T-helper 17 cell (primary cell): ENCODE data around the gene RABEP2. TPM values are rescaled to one million over a fixed set of nuclear protein-coding genes. Genes with fewer than 3 reads are reported as not detected.
"Not testable (repeated sequence)": the region's sequence is repeated elsewhere in the genome, so short reads cannot be mapped to it uniquely, and the experiment has no call there.

Experiments
- ATAC-seq: fragments of 150-1000 bp; cut with Tn5 transposase; 2 replicates; pipeline ENCODE4 v1.10.0; 2021; ENCODE audit warnings: mild to moderate bottlenecking, moderate library complexity
- DNase-seq, 3 donors: peaks; one replicate each; pipeline versions ENCODE4 v3.0.0 to v3.0.0-alpha.2; 2020 to 2021
- H3K9me3 ChIP-seq: one replicate; pipeline ENCODE4 v1.7.0; 2013; ENCODE audit warnings: low read length, mild to moderate bottlenecking; ENCODE audit not compliant: control insufficient read depth, poor library complexity, severe bottlenecking
- H3K27ac Mint-ChIP-seq: one replicate; pipeline ENCODE4 v1.8.0; 2022; ENCODE audit warnings: mild to moderate bottlenecking, moderate library complexity, mixed read lengths
- H3K27me3 Mint-ChIP-seq: one replicate; pipeline ENCODE4 v1.8.0; 2022; ENCODE audit warnings: mixed read lengths
- H3K36me3 Mint-ChIP-seq: one replicate; pipeline ENCODE4 v1.8.0; 2022; ENCODE audit warnings: low read depth, mixed read lengths
- H3K4me1 Mint-ChIP-seq: one replicate; pipeline ENCODE4 v1.8.0; 2022; ENCODE audit warnings: mild to moderate bottlenecking, mixed read lengths
- H3K4me3 Mint-ChIP-seq: one replicate; pipeline ENCODE4 v1.8.0; 2022; ENCODE audit warnings: mild to moderate bottlenecking, moderate library complexity, mixed read lengths
- total RNA-seq, 4 donors: library from RNA in 2 of 4; stranded (reverse) in 2 of 4; gene quantifications; one replicate each; pipeline ENCODE4 v1.2.3 and lab custom pipeline; 2022 to 2026

The RABEP2 gene
- total RNA-seq, 2 donors from 2014 or later = 25.2 to 25.3 TPM

DNA sequence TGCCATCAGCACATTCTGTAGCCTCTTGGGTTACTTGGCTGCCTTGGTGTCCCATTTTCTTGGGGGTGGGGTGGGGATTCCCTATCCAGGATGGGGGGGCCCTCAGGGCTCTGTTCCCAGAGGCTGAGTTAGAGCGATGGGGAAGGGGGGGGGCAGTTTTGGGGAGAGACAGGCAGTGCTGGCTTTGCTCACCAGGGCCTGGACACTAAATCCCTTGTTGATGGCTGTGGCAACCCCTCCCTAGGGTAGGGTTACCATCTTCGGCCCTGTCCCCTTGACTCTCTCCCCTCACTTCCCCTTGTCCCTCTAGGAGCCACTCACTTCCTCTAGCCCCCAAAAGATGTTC, 47.4 kb downstream of the RABEP2 start:
- Mint-ChIP-seq H3K36me3 (no peaks in the 10 kb centered on the region), H3K27me3 (peaks cover 6% of the 10 kb centered on the region), H3K27ac (no peak overlapping the region), H3K4me3 (peak overlapping the region; percentile 49), H3K4me1 (peaks cover 15% of the 10 kb centered on the region)
- no peaks in the 10 kb centered on the region for H3K9me3 ChIP-seq
- ATAC-seq (no peak), DNase-seq (no peak)

DNA sequence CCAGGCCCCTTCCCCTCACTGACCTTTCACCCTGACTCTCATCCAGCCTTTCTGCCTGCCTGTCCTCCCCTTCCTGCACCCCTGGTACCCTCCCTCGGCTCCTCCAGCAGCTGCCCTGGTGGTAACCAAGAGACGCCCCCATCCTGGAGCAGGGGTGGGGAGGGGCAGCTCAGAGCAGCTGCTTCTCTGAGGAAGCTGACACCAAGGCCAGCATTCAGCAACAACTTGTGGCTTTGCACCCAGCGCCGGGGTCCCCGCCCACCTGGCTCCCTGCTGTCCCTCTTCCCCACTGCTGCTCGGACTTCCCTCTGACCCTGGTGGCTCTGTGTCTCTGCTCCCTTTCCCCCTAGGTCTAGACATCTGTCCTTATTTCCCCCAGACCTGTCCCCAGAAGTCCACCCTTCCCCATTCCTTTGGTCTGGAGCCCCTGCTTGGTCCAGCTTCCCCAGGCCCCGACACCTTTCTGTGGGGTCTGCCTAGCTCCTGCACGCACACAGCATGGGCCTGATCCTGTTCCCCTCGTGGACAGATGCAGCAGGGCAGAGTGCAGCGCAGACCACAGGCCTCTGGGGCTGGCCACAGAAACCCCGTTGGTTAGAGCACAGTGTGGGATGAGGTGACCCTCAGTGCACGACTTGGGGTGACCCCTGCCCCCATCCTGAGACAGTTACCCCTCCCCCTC, 47.9 kb downstream of the RABEP2 start:
- Mint-ChIP-seq H3K27me3 (peaks cover 6% of the 10 kb centered on the region), H3K36me3 (no peaks in the 10 kb centered on the region), H3K4me1 (peaks cover 15% of the 10 kb centered on the region), H3K4me3 (no peak overlapping the region), H3K27ac (no peak overlapping the region)
- no peak for ATAC-seq
- H3K9me3 ChIP-seq = no peaks in the 10 kb centered on the region
- no peak for DNase-seq

DNA sequence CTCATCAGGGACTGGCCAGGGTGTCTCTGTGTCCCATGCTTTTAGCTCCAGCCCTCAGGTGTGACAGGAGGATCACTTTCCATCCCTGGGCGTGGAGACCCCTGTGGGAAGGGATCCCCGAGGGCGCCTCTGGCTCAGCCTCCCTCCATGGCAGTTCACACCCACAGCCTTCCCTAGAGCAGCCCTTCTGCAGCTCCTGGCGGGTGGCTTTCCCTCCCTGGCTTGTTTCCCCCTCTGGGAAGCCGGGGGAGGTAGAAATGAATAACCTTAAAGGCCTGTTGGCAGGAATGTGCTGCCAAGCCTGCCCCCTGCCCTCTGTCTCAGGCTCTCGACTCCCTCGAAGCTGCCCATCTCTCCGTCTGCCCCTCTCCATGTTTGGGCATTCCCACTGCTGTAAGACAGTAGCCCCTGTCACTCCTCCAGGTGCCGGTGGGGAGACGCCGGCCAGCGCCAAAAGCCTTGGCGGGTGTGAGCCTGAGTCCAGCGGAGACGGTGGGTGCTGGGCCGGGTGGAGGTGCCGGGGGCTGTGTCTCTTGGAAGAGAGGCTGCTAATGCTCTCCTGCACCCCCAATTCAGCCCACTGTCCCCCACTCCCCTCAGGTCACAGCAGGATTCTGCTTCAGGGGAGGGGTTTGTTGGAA, 48.9 kb downstream of the RABEP2 start:
- H3K4me1 Mint-ChIP-seq = peaks cover 13% of the 10 kb centered on the region
- no peaks in the 10 kb centered on the region for H3K9me3 ChIP-seq
- no peak overlapping the region for H3K27ac Mint-ChIP-seq
- H3K4me3 Mint-ChIP-seq = no peak overlapping the region
- no peak for DNase-seq
- no peak for ATAC-seq
- peaks cover 4% of the 10 kb centered on the region for H3K27me3 Mint-ChIP-seq
- H3K36me3 Mint-ChIP-seq = no peaks in the 10 kb centered on the region

DNA sequence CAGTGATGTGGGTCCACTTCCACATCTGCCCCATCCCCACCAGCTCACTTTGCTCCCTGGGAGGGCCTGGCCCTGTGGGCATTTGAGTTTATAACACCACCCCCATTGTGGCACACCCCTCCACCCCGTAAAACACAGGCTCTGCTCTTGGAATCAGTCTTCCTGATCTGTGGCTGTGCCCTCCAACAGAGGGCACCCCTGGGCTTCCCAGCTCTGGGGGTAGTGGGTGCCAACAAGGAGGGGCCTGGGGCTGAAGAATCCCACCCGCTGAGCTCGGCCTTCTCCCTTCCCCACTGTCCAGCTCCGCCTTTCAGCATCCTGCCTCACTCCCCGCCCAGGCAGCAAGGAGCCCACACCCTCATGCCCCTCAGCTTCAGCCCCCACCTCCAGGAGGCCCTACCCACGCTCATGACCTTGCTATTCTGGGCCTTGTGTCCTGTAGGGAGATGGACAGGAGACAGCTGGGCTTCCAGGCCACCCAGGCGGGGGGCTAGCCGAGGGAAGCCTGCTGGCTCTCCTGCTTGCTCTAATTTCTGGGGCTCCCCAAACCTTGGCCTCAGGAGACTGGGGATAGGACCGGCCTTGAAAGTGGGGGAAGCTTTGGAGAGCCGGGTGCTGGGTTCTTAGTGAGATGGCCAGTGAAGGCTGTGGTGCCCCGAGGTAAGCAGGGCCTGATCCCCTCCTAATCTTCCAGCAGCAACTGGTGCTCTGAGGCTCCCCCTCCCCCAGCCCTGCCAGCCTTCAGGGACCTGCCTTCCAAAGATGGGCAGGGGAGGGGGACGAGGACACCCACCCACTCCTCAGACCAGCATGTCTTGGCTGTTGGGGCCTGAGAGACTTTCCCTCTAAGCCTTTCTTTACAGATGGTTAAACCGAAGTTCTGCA, 49.7 kb downstream of the RABEP2 start:
- peaks cover under 1% of the 10 kb centered on the region for H3K36me3 Mint-ChIP-seq
- peaks cover 9% of the 10 kb centered on the region for H3K4me1 Mint-ChIP-seq
- no peaks in the 10 kb centered on the region for H3K9me3 ChIP-seq
- peak overlapping the region; percentile 19 for H3K4me3 Mint-ChIP-seq
- DNase-seq (no peak), ATAC-seq (no peak)
- no peaks in the 10 kb centered on the region for H3K27me3 Mint-ChIP-seq
- no peak overlapping the region for H3K27ac Mint-ChIP-seq

DNA sequence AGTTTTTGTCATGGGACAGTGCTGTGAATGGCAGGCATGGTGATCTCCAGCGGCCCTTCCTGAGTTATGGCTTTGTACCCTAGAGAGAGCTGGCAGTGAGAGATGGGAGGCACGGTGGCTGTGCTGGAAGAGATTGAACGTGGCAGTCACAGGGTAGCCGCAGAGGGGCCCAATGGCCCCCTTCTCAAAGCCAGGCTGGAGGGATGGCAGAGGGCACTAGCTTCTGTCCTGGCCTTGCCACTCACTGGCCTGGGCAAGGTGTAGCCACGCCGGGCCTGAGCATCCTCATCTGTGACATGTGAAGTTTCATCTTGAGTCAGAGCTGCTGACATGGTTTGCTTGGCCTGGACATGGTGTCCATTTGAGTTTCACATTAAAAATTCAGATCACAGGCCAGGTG, 50.6 kb downstream of the RABEP2 start:
- ATAC-seq = no peak
- Mint-ChIP-seq H3K4me1 (peaks cover 8% of the 10 kb centered on the region), H3K4me3 (no peak overlapping the region), H3K27ac (no peak overlapping the region), H3K36me3 (peaks cover 4% of the 10 kb centered on the region), H3K27me3 (no peaks in the 10 kb centered on the region)
- no peak for DNase-seq
- H3K9me3 ChIP-seq = no peaks in the 10 kb centered on the region

DNA sequence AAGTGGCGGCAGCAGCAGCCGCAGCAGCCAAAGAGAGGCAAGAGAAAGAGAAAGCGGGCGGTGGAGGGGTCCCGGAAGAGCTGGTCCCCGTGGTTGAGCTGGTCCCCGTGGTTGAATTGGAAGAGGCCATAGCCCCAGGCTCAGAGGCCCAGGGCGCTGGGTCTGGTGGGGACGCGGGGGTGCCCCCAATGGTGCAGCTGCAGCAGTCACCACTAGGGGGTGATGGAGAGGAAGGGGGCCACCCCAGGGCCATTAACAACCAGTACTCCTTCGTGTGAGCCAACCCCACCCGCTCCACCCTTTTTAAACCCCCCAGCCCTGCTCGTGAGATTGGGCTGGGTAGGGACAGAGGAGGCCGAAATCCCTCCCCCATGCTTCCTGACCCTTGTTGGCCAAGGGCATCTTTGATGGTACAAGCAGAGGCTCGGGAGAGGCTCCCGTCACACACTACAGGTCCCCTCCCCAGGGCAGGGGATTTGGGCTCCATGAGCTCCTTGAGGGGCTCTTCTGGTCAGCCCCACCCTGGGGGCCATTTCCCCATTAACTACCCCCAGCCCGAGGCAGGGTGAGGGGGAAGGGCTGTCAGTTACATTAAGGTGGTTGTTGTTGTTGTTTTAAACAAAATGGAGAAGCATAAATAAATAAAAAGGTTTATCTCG, 51.4 kb downstream of the RABEP2 start:
- Mint-ChIP-seq H3K36me3 (peaks cover 4% of the 10 kb centered on the region), H3K4me1 (peaks cover 5% of the 10 kb centered on the region), H3K4me3 (no peak overlapping the region), H3K27me3 (no peaks in the 10 kb centered on the region), H3K27ac (peak overlapping the region; percentile 16)
- ATAC-seq (peak; percentile 90), DNase-seq (peak; percentile 38 to 63 (median 48))
- H3K9me3 ChIP-seq = no peaks in the 10 kb centered on the region

DNA sequence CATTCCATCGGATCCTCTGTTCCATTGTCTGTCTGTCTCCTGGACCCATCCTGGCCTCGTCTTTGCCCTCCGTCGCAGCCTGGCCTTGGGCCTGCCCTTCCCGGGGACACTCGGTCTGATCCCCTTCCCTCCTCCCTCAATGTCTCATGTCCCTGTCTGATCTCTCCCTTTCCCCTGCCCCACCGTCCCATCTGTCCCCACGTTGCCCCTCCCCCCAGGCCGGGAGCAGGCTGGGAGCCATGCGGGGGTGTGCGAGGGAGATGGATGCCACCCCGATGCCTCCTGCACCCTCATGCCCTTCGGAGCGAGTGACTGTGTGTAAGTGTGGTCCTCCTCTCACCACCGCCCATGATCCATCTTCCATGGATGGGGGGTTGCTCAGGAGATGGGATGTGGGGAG, 52.1 kb downstream of the RABEP2 start:
- Mint-ChIP-seq H3K4me1 (peaks cover 3% of the 10 kb centered on the region), H3K27me3 (no peaks in the 10 kb centered on the region), H3K36me3 (peaks cover 4% of the 10 kb centered on the region), H3K27ac (peak overlapping the region; percentile 16), H3K4me3 (no peak overlapping the region)
- DNase-seq = no peak
- H3K9me3 ChIP-seq = no peaks in the 10 kb centered on the region
- ATAC-seq = no peak

DNA sequence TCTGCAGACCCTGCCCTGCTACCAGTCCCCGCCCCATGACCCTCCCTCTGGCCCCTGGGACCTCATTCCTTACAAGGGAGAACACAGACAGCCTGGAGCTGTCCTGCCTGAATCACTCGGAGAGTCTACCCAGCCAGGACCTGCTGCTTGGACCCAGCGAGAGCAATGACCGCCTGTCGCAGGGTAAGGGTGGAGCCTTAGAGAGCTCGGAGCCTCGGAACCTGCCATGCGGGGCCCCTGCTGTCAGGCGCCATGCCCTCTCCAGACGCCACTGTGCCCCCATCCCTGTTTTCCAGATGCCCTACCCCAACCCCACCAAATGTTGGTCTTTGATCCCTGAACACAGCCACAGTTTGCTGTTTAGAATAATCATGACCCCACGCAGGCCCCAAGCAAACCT, 55.8 kb downstream of the RABEP2 start:
- H3K36me3 Mint-ChIP-seq = peaks cover 4% of the 10 kb centered on the region
- no peaks in the 10 kb centered on the region for H3K9me3 ChIP-seq
- no peak for ATAC-seq
- H3K27me3 Mint-ChIP-seq = no peaks in the 10 kb centered on the region
- H3K27ac Mint-ChIP-seq = no peak overlapping the region
- H3K4me3 Mint-ChIP-seq = no peak overlapping the region
- H3K4me1 Mint-ChIP-seq = peaks cover 19% of the 10 kb centered on the region
- no peak for DNase-seq

DNA sequence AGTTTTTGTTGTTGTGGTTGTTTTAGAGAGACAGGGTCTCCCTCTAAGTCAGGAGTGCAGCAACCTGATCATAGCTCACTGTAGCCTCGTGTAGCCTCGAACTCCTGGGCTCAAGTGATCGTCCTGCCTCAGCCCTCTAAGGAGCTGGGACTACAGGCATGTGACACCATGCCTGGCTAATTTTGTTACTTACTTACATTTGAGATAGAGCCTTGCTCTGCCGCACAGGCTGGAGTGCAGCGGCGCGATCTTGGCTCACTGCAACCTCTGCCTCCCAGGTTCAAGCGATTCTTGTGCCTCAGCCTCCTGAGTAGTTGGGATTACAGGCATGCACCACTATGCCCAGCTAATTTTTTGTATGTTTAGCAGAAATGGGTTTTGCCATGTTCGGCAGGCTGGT, 57.4 kb downstream of the RABEP2 start:
- H3K27ac Mint-ChIP-seq, H3K27me3 Mint-ChIP-seq, H3K9me3 ChIP-seq, H3K4me3 Mint-ChIP-seq, H3K36me3 Mint-ChIP-seq, ATAC-seq, DNase-seq: not testable (repeated sequence)
- peaks cover 25% of the 10 kb centered on the region for H3K4me1 Mint-ChIP-seq

DNA sequence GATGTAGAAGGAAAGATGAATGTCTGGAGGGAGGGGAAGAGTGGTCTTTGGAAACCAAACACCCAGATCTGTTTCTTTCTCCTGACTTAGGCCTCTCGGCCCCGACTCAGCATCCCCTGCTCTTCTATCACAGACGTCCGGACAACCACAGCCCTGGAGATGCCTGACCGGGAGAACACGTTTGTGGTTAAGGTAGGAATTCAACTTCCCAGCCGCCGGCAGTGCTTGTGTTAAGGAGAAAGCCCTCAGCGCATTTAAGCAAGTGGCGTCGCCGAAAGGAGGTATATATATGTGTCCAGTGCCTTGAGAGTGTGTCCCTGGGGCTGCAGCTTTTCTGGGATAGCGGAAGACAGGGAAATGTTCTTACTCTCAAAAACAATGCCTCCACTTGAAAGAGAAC, 57.8 kb downstream of the RABEP2 start:
- DNase-seq = no peak
- H3K4me1 Mint-ChIP-seq = peaks cover 25% of the 10 kb centered on the region
- H3K36me3 Mint-ChIP-seq = peaks cover 8% of the 10 kb centered on the region
- H3K4me3 Mint-ChIP-seq = no peak overlapping the region
- H3K27me3 Mint-ChIP-seq = no peaks in the 10 kb centered on the region
- H3K9me3 ChIP-seq = no peaks in the 10 kb centered on the region
- no peak for ATAC-seq
- H3K27ac Mint-ChIP-seq = no peak overlapping the region

DNA sequence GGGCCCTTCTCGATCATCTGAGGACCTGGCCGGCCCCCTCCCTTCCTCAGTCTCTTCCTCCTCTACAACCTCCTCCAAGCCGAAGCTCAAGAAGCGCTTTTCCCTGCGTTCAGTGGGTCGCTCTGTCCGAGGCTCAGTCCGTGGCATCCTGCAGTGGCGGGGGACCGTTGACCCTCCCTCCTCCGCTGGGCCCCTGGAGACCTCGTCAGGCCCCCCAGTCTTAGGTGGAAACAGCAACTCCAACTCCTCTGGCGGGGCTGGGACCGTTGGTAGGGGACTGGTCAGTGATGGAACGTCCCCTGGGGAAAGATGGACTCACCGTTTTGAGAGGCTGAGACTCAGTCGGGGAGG, 58.6 kb downstream of the RABEP2 start:
- ATAC-seq (no peak), DNase-seq (no peak)
- Mint-ChIP-seq H3K27ac (no peak overlapping the region), H3K36me3 (peaks cover 8% of the 10 kb centered on the region), H3K27me3 (no peaks in the 10 kb centered on the region), H3K4me1 (peaks cover 27% of the 10 kb centered on the region), H3K4me3 (no peak overlapping the region)
- H3K9me3 ChIP-seq = no peaks in the 10 kb centered on the region

DNA sequence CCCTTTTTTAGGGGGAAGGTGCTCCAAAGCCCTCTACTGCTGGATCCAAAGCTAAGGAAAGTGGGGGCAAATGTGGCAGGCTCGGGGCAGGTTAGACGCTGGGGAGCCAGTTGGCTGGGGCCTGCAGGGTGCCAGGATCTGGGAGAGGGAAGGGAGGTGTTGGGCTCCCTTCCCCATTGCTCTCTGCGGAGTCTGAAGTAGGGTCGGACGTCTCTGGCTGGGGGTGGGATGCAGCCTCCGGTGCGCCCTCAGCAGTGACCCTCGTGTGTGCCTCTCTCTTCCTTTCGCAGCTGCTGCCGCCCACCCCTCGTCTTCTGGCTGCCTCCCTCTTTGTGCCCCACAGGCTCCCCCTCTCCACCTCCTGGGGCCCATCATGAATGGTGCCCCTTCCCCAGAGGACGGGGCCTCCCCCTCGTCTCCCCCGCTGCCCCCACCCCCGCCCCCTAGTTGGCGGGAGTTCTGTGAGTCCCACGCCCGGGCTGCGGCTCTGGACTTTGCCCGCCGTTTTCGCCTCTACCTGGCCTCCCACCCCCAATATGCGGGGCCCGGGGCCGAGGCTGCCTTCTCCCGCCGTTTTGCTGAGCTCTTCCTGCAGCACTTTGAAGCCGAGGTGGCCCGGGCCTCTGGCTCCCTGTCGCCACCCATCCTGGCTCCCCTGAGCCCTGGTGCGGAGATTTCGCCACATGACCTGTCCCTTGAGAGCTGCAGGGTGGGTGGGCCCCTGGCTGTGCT, 59.1 kb downstream of the RABEP2 start:
- ATAC-seq = no peak
- no peak for DNase-seq
- peaks cover 8% of the 10 kb centered on the region for H3K36me3 Mint-ChIP-seq
- H3K9me3 ChIP-seq = no peaks in the 10 kb centered on the region
- peaks cover 27% of the 10 kb centered on the region for H3K4me1 Mint-ChIP-seq
- H3K4me3 Mint-ChIP-seq = no peak overlapping the region
- peak overlapping the region; percentile 70 for H3K27ac Mint-ChIP-seq
- no peaks in the 10 kb centered on the region for H3K27me3 Mint-ChIP-seq
